CD4-positive, alpha-beta T cell (primary cell): ENCODE measurements around the gene LIN7C. TPM values are rescaled to one million over a fixed set of nuclear protein-coding genes. Genes with fewer than 3 reads are reported as not detected.

ENCODE experiments used
- ATAC-seq: fragments of 200-7000 bp; cut with Tn5 transposase; one replicate; pipeline ENCODE4 v1.10.0; 2022; ENCODE audit warnings: mild to moderate bottlenecking; ENCODE audit not compliant: poor library complexity
- CTCF ChIA-PET: fragments of 350-600 bp; sonication (Branson Sonifier 250); formaldehyde crosslinking; loops from one replicate; lab custom pipeline; 2021; ENCODE audit warnings: antibody characterized with exemption, inconsistent platforms; lab: Charles Lee
- POLR2A ChIA-PET: fragments of 350-600 bp; sonication (Branson Sonifier 250); formaldehyde crosslinking; loops from one replicate; lab custom pipeline; 2021; ENCODE audit warnings: antibody characterized with exemption, inconsistent platforms; lab: Charles Lee
- DNase-seq, 14 experiments: peaks; one replicate each; pipeline ENCODE4 v3.0.0-alpha.2; 2013 to 2020; ENCODE audit warnings: mixed read lengths in 2 of 14
- H3K27ac ChIP-seq, 2 donors: one replicate each; pipeline versions ENCODE4 v1.5.1 to v1.7.0; 2013; ENCODE audit warnings: low read length in 2 of 2, low read depth in 1 of 2, mild to moderate bottlenecking in 1 of 2
- H3K27me3 ChIP-seq, 2 experiments: 1 replicate in 1 of 2; 2 replicates in 1 of 2; pipeline versions ENCODE4 v1.6.1 to v1.7.0; 2013; ENCODE audit warnings: low read length in 2 of 2, control low read depth in 1 of 2, mild to moderate bottlenecking in 1 of 2, moderate library complexity in 1 of 2; ENCODE audit not compliant: insufficient read depth in 2 of 2, control insufficient read depth in 1 of 2
- H3K36me3 ChIP-seq: one replicate; pipeline ENCODE4 v1.6.1; 2013; ENCODE audit warnings: low read length, control low read depth; ENCODE audit not compliant: insufficient read depth
- H3K4me1 ChIP-seq: one replicate; pipeline ENCODE4 v1.6.1; 2013; ENCODE audit warnings: low read length, control low read depth; ENCODE audit not compliant: insufficient read depth
- H3K4me3 ChIP-seq: one replicate; pipeline ENCODE4 v1.5.1; 2013; ENCODE audit warnings: mild to moderate bottlenecking, low read length, moderate library complexity
- H3K9me3 ChIP-seq, 2 experiments: 1 replicate in 1 of 2; 2 replicates in 1 of 2; pipeline versions ENCODE4 v1.6.1 to v1.7.0; 2013; ENCODE audit warnings: low read length in 2 of 2, mild to moderate bottlenecking in 2 of 2, control low read depth in 1 of 2, moderate library complexity in 1 of 2; ENCODE audit not compliant: control insufficient read depth in 1 of 2, insufficient read depth in 1 of 2
- H3K27ac Mint-ChIP-seq: one replicate; pipeline ENCODE4 v1.8.0; 2020; ENCODE audit warnings: mixed read lengths
- H3K27me3 Mint-ChIP-seq: one replicate; pipeline ENCODE4 v1.8.0; 2021; ENCODE audit warnings: mixed read lengths
- H3K36me3 Mint-ChIP-seq: one replicate; pipeline ENCODE4 v1.8.0; 2021; ENCODE audit warnings: low read depth, mixed read lengths
- H3K4me1 Mint-ChIP-seq: one replicate; pipeline ENCODE4 v1.8.0; 2021; ENCODE audit warnings: low read depth, mixed read lengths
- H3K4me3 Mint-ChIP-seq: one replicate; pipeline ENCODE4 v1.8.0; 2020; ENCODE audit warnings: mild to moderate bottlenecking, mixed read lengths
- H3K9me3 Mint-ChIP-seq: one replicate; pipeline ENCODE4 v1.8.0; 2020; ENCODE audit warnings: mixed read lengths
- intact Hi-C, 2 experiments: fragments of 100-400 bp; cut with DNase I in 1 of 2; cut with micrococcal nuclease in 1 of 2; formaldehyde crosslinking; loops; one replicate each; pipeline versions ENCODE4 v1.15.1 to v1.9.0; 2023 to 2025; cut with DNase I, micrococcal nuclease
- total RNA-seq, 174 experiments: library from RNA in 2 of 174; stranded (reverse) in 2 of 174; gene quantifications; one replicate each; pipeline ENCODE4 v1.2.3 and lab custom pipeline; 2021 to 2026
- TF ChIP-seq, protein P1 (sequence below): fragments of 200-600 bp; IDR thresholded peaks from one replicate; pipeline ENCODE4 v1.8.0; 2022; ENCODE audit warnings: antibody characterized with exemption, mild to moderate bottlenecking

LIN7C gene
- total RNA-seq, 2 experiments from 2014 or later, result 27.1 to 27.6 TPM

DNA sequence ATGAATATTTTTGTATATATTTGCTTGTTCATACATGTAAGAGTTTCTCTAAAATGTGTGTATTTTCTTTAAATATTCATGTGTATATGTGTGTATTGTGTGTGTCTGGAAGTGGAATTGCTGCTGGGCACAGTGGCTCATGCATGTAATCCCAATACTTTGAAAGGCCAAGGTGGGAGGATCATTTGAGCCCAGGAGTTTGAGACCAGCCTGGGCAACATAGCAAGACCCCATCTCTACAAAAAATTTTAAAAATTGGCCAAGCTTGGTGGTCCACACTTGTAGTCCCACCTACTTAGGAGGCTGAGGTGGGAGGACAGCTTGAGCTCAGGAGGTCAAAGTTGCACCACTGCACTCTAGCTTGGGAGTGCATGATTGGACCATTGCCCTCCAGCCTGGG, 29.3 kb downstream of the LIN7C start:
- H3K36me3 Mint-ChIP-seq, result peaks cover 4% of the 10 kb centered on the region

DNA sequence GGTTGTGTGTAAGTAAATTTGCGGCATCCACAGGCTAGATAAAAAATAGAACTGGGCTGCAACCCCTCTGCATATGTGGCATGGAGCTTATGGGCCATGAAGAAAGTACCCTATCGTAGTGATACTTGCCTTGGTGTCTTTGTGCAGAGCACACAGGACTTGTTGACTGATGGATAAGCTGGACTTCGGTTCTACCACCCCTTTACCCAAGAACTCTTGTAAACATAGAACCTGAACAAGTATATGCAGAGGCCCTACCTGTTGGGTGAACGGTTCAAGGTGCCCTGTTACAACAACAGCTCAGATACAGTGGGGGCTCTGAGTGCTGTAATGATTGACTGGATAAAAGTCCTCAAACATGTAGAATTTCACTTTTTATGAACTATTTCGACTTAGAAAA, 30.9 kb downstream of the LIN7C start:
- intact Hi-C loops, result loop anchor here in 1 of 2 experiments (10.0 kb wide), 1 partner anchor 111 kb away; the partner anchor contains the start of gene CCDC34
- TF ChIP-seq, protein P1, sequence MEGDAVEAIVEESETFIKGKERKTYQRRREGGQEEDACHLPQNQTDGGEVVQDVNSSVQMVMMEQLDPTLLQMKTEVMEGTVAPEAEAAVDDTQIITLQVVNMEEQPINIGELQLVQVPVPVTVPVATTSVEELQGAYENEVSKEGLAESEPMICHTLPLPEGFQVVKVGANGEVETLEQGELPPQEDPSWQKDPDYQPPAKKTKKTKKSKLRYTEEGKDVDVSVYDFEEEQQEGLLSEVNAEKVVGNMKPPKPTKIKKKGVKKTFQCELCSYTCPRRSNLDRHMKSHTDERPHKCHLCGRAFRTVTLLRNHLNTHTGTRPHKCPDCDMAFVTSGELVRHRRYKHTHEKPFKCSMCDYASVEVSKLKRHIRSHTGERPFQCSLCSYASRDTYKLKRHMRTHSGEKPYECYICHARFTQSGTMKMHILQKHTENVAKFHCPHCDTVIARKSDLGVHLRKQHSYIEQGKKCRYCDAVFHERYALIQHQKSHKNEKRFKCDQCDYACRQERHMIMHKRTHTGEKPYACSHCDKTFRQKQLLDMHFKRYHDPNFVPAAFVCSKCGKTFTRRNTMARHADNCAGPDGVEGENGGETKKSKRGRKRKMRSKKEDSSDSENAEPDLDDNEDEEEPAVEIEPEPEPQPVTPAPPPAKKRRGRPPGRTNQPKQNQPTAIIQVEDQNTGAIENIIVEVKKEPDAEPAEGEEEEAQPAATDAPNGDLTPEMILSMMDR, result no peak
- CTCF ChIA-PET, result interaction anchor here (1.9 to 2.0 kb wide), 2 partner anchors 10 to 22 kb away, joined by 8 to 10 read pairs; no protein-coding TSS in a partner anchor
- no peak for DNase-seq
- Histone ChIP-seq H3K4me1 (peaks cover 17% of the 10 kb centered on the region), H3K9me3 (no peaks in the 10 kb centered on the region), H3K27ac (no peak overlapping the region), H3K27me3 (peaks cover 7 to 8% of the 10 kb centered on the region in 2 experiments), H3K36me3 (no peaks in the 10 kb centered on the region), H3K4me3 (no peak overlapping the region)
- H3K36me3 Mint-ChIP-seq, result peaks cover 4% of the 10 kb centered on the region
- no peaks in the 10 kb centered on the region for H3K9me3 Mint-ChIP-seq
- peaks cover 6% of the 10 kb centered on the region for H3K27me3 Mint-ChIP-seq
- ATAC-seq, result no peak
- peaks cover 15% of the 10 kb centered on the region for H3K4me1 Mint-ChIP-seq
- H3K27ac Mint-ChIP-seq, result no peak overlapping the region
- H3K4me3 Mint-ChIP-seq, result no peak overlapping the region
- POLR2A ChIA-PET, result no interaction called here

More for the DNA sequence above, 29.3 kb downstream of the LIN7C start:
- ATAC-seq (no peak), DNase-seq (no peak)
- intact Hi-C loops, result loop anchor here in 1 of 2 experiments (10.0 kb wide), 1 partner anchor 112 kb away; the partner anchor contains the start of gene CCDC34
- TF ChIP-seq, protein P1, result no peak
- Histone ChIP-seq H3K4me1 (peaks cover 6% of the 10 kb centered on the region), H3K36me3 (no peaks in the 10 kb centered on the region), H3K27me3 (peaks cover 0 to 4% of the 10 kb centered on the region in 2 experiments), H3K27ac (no peak overlapping the region), H3K4me3 (no peak overlapping the region), H3K9me3 (no peaks in the 10 kb centered on the region)
- Mint-ChIP-seq H3K27ac (no peak overlapping the region), H3K27me3 (no peaks in the 10 kb centered on the region), H3K9me3 (no peaks in the 10 kb centered on the region), H3K4me3 (no peak overlapping the region), H3K4me1 (peaks cover 5% of the 10 kb centered on the region)
- POLR2A ChIA-PET, result no interaction called here
- CTCF ChIA-PET, result no interaction called here

DNA sequence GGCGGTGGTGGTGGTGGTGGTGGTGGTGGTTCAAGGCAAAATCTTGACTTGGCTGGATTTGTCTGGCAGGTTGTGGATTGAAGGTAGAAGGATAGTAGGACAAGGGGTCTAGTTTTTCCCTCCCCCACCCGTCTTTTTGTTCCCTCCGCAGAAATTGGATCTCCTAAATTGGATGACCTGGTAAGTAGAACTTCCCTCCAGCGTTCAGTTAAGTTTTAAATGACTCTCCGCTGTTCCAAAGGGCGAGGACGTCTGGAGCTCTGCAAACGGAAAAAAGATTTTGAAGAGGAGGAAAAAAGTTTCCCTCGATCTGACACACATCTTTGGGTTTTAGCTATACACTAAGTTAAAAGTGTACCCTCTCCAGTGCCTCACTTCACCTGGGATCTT, 33.6 kb downstream of the LIN7C start:
- Histone ChIP-seq H3K4me3 (peak overlapping the region; percentile 71), H3K9me3 (no peaks in the 10 kb centered on the region), H3K27ac (no peak overlapping the region), H3K36me3 (no peaks in the 10 kb centered on the region), H3K27me3 (peaks cover 8 to 18% of the 10 kb centered on the region in 2 experiments), H3K4me1 (peaks cover 17% of the 10 kb centered on the region)
- no peaks in the 10 kb centered on the region for H3K9me3 Mint-ChIP-seq
- intact Hi-C loops, result loop anchor here (5.0 to 10.0 kb wide), 3 partner anchors 34 to 111 kb away; partner anchors contain the start of genes CCDC34 (in 2 of the 2) and LIN7C (in 1 of the 2)
- TF ChIP-seq, protein P1, result no peak
- H3K36me3 Mint-ChIP-seq, result peaks cover 4% of the 10 kb centered on the region
- DNase-seq (no peak), ATAC-seq (no peak)
- peak overlapping the region; percentile 93 for H3K4me3 Mint-ChIP-seq
- peaks cover 24% of the 10 kb centered on the region for H3K4me1 Mint-ChIP-seq
- peak overlapping the region; percentile 7 for H3K27ac Mint-ChIP-seq
- H3K27me3 Mint-ChIP-seq, result peaks cover 19% of the 10 kb centered on the region
- ChIA-PET POLR2A (interaction anchor here (0.7 to 1.6 kb wide), 5 partner anchors 9 to 110 kb away, joined by 3 to 5 read pairs (median 4); partner anchors contain the start of gene CCDC34), CTCF (interaction anchor here (0.6 to 4.1 kb wide), 2 partner anchors 13 to 24 kb away, joined by 3 to 24 read pairs; no protein-coding TSS in a partner anchor)
